Natural killer cell (primary cell): Measurements from ENCODE around the gene MMEL1. TPM values are rescaled to one million over a fixed set of nuclear protein-coding genes. Genes with fewer than 3 reads are reported as not detected.

Source experiments
- ATAC-seq, 3 donors: fragments of 150-1000 bp in 2 of 3; fragments of 200-7000 bp in 1 of 3; cut with Tn5 transposase; 1 replicate in 1 of 3; 2 replicates in 2 of 3; pipeline ENCODE4 v1.10.0; 2021; ENCODE audit warnings: mild to moderate bottlenecking in 2 of 3, moderate library complexity in 2 of 3
- DNase-seq, 2 donors: peaks; one replicate each; pipeline versions ENCODE4 v3.0.0 to v3.0.0-alpha.2; 2013 to 2021; ENCODE audit warnings: mixed read lengths in 1 of 2
- H3K27ac ChIP-seq: one replicate; pipeline ENCODE4 v1.5.1; 2013; ENCODE audit warnings: mild to moderate bottlenecking, low read length
- H3K27me3 ChIP-seq: one replicate; pipeline ENCODE4 v1.6.1; 2013; ENCODE audit warnings: low read length; ENCODE audit not compliant: control insufficient read depth, insufficient read depth
- H3K36me3 ChIP-seq: one replicate; pipeline ENCODE4 v1.6.1; 2013; ENCODE audit warnings: low read length; ENCODE audit not compliant: control insufficient read depth, insufficient read depth
- H3K4me1 ChIP-seq: one replicate; pipeline ENCODE4 v1.6.1; 2013; ENCODE audit warnings: low read length; ENCODE audit not compliant: control insufficient read depth, insufficient read depth
- H3K4me3 ChIP-seq: one replicate; pipeline ENCODE4 v1.5.1; 2013; ENCODE audit warnings: low read length
- H3K9me3 ChIP-seq: one replicate; pipeline ENCODE4 v1.6.1; 2013; ENCODE audit warnings: low read length; ENCODE audit not compliant: control insufficient read depth, insufficient read depth
- H3K27ac Mint-ChIP-seq, 2 donors: one replicate each; pipeline ENCODE4 v1.8.0; 2022; ENCODE audit warnings: mild to moderate bottlenecking in 2 of 2, mixed read lengths in 2 of 2, moderate library complexity in 1 of 2
- H3K27me3 Mint-ChIP-seq, 2 donors: one replicate each; pipeline ENCODE4 v1.8.0; 2022; ENCODE audit warnings: low read depth in 2 of 2, mixed read lengths in 2 of 2
- H3K36me3 Mint-ChIP-seq: one replicate; pipeline ENCODE4 v1.8.0; 2022; ENCODE audit warnings: mixed read lengths
- H3K4me1 Mint-ChIP-seq, 2 donors: one replicate each; pipeline ENCODE4 v1.8.0; 2022; ENCODE audit warnings: mixed read lengths in 2 of 2
- H3K4me3 Mint-ChIP-seq: one replicate; pipeline ENCODE4 v1.8.0; 2022; ENCODE audit warnings: mild to moderate bottlenecking, moderate library complexity, mixed read lengths
- H3K9me3 Mint-ChIP-seq, 2 donors: one replicate each; pipeline ENCODE4 v1.8.0; 2022; ENCODE audit warnings: mixed read lengths in 2 of 2
- CTCF ChIP-seq: fragments of 200-600 bp; IDR thresholded peaks from one replicate; pipeline ENCODE4 v1.8.0; 2022; ENCODE audit warnings: antibody characterized with exemption
- WGBS: methylation state at CpG from one replicate; pipeline ENCODE4 v1.1.7; 2013; ENCODE audit warnings: missing lambda C conversion rate; ENCODE audit not compliant: insufficient coverage; 5-methylcytosine and 5-hydroxymethylcytosine counted together
- intact Hi-C: fragments of 100-400 bp; cut with micrococcal nuclease; formaldehyde crosslinking; loops from one replicate; pipeline ENCODE4 v1.14.2; 2022
- total RNA-seq, 4 donors: library from RNA; stranded (reverse); fragments of 120-200 nt in 1 of 4; gene quantifications; one replicate each; pipeline versions ENCODE4 v1.2.3 to v1.2.4, GENCODE V29; 2013 to 2022

Gene MMEL1
- total RNA-seq, 3 donors from 2014 or later (not counting 1 experiment from before 2014, with no cell fraction given): 1.3 to 2.0 TPM; not detected in 1

GRCh38 chr1:2546515-2547209 lies 86.2 kb downstream of the MMEL1 start:
- Mint-ChIP-seq H3K27ac (peak overlapping the region; percentile 94 to 97), H3K27me3 (no peaks in the 10 kb centered on the region), H3K9me3 (no peaks in the 10 kb centered on the region), H3K36me3 (no peaks in the 10 kb centered on the region), H3K4me3 (peak overlapping the region; percentile 94), H3K4me1 (peaks cover 0 to 31% of the 10 kb centered on the region in 2 donors)
- H3K27me3 ChIP-seq: no peaks in the 10 kb centered on the region
- H3K27ac ChIP-seq: peak overlapping the region; percentile 97
- peak; percentile 74 to 94 for DNase-seq
- H3K9me3 ChIP-seq: no peaks in the 10 kb centered on the region
- peak; percentile 41 to 67 (median 48) for ATAC-seq
- TF ChIP-seq CTCF: no peak
- H3K36me3 ChIP-seq: no peaks in the 10 kb centered on the region
- intact Hi-C loops: loop anchor here (1.0 to 10.0 kb wide), 4 partner anchors 20 to 352 kb away; partner anchors contain the start of genes FAAP20 and PANK4
- H3K4me1 ChIP-seq: peaks cover 61% of the 10 kb centered on the region
- WGBS: under 1% methylated on average over 52 of the region's 52 CpGs
- peak overlapping the region; percentile 93 for H3K4me3 ChIP-seq

- WGBS: 1% methylated on average over 34 of the region's 43 CpGs
- intact Hi-C loops: loop anchor here (10.0 kb wide), 2 partner anchors 99 to 351 kb away; partner anchors contain the start of gene FAAP20
- peak; percentile 52 to 75 (median 65) for ATAC-seq
- no peak for TF ChIP-seq CTCF
- Mint-ChIP-seq H3K27me3 (no peaks in the 10 kb centered on the region), H3K4me1 (peaks cover 0 to 31% of the 10 kb centered on the region in 2 donors), H3K9me3 (no peaks in the 10 kb centered on the region), H3K4me3 (peak overlapping the region; percentile 94), H3K36me3 (no peaks in the 10 kb centered on the region), H3K27ac (peak overlapping the region; percentile 94 to 97)
- peak overlapping the region; percentile 93 for H3K4me3 ChIP-seq
- DNase-seq: peak; percentile 85 to 95
- peak overlapping the region; percentile 97 for H3K27ac ChIP-seq
- H3K4me1 ChIP-seq: peaks cover 68% of the 10 kb centered on the region
- no peaks in the 10 kb centered on the region for H3K36me3 ChIP-seq
- no peaks in the 10 kb centered on the region for H3K9me3 ChIP-seq
- no peaks in the 10 kb centered on the region for H3K27me3 ChIP-seq
Measured at GRCh38 chr1:2545754-2546514, 86.9 kb downstream of the MMEL1 start.

GRCh38 chr1:2544875-2545640 lies 87.8 kb downstream of the MMEL1 start:
- Mint-ChIP-seq H3K4me1 (peaks cover 0 to 31% of the 10 kb centered on the region in 2 donors), H3K36me3 (no peaks in the 10 kb centered on the region), H3K27me3 (no peaks in the 10 kb centered on the region), H3K4me3 (no peak overlapping the region), H3K9me3 (no peaks in the 10 kb centered on the region), H3K27ac (peak overlapping the region; percentile 94 to 97)
- ATAC-seq: no peak
- peaks cover 77% of the 10 kb centered on the region for H3K4me1 ChIP-seq
- DNase-seq: peak in 1 of 2 donors; percentile 36
- H3K36me3 ChIP-seq: no peaks in the 10 kb centered on the region
- 85% methylated on average over 19 of the region's 19 CpGs for WGBS
- H3K9me3 ChIP-seq: no peaks in the 10 kb centered on the region
- H3K27ac ChIP-seq: peak overlapping the region; percentile 75
- no peak overlapping the region for H3K4me3 ChIP-seq
- intact Hi-C loops: loop anchor here (10.0 kb wide), 2 partner anchors 100 to 350 kb away; partner anchors contain the start of gene FAAP20
- no peaks in the 10 kb centered on the region for H3K27me3 ChIP-seq
- no peak for TF ChIP-seq CTCF
